Testis (tissue), 2 donors: ENCODE data around the gene SERPINA12.

Experiments
- CTCF ChIP-seq, 3 experiments: fragments of 450-650 bp in 2 of 3; fragments of 200-600 bp in 1 of 3; sonication (generic) in 1 of 3; IDR thresholded peaks; one replicate each; pipeline ENCODE4 v1.5.1; 2016 to 2019; ENCODE audit warnings: antibody characterized with exemption in 3 of 3, mild to moderate bottlenecking in 2 of 3, moderate library complexity in 1 of 3
- POLR2A ChIP-seq: fragments of 450-650 bp; IDR thresholded peaks from one replicate; pipeline ENCODE4 v1.6.1; 2017; ENCODE audit warnings: antibody characterized with exemption, mild to moderate bottlenecking, moderate library complexity

- TF ChIP-seq CTCF (IDR thresholded peaks at IDR 0.05) (no peak), POLR2A (no peak)
These were observed 46.7 kb upstream of the SERPINA12 start for GRCh38 chr14:94555991-94556390.
